Epidermal melanocyte (primary cell): ENCODE data around the gene SLC6A4.
"Not testable (repeated sequence)": the region's sequence is repeated elsewhere in the genome, so short reads cannot be mapped to it uniquely, and the experiment has no call there.

Experiments used
- DNase-seq: peaks from one replicate; pipeline ENCODE4 v3.0.0; 2011; ENCODE audit warnings: low spot score; ENCODE audit not compliant: insufficient read length

Gene SLC6A4

DNA sequence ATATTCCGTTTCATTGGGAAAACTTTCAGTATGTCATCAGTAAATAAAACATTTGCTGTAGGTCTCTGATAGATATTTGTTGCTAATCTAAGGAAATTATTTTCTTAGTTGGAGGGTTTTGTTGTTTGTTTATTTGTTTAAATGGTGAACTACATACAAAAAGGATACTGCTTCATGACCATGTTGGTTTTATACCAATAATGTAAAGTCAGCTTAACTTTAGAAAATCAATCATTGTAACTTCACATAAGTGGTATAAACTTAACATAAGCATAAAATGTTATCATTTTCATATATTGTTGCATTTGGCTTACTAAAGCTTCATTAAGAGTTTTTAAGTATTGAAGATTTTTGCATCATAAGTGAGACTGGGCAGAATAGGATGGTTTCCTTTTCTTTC lies 60.9 kb downstream of the SLC6A4 start:
- no peak for DNase-seq

DNA sequence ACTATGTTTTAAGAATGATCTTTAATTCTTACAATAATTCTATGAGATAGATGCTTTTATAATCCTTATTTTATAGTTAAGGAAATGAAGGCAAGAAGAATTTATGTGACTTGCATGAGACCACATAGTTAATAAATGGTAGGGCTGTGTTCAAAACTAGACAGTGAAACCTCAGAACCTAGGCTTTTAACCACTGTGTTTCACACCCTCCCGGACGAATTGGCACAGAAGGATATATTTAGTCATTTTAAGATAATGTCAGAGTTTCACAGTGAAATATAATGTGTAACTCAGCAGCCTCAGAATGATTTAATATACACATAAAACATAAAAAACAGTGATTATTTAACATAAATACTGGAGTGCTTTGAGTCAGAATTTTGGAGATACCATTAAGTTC lies 61.8 kb downstream of the SLC6A4 start:
- no peak for DNase-seq

DNA sequence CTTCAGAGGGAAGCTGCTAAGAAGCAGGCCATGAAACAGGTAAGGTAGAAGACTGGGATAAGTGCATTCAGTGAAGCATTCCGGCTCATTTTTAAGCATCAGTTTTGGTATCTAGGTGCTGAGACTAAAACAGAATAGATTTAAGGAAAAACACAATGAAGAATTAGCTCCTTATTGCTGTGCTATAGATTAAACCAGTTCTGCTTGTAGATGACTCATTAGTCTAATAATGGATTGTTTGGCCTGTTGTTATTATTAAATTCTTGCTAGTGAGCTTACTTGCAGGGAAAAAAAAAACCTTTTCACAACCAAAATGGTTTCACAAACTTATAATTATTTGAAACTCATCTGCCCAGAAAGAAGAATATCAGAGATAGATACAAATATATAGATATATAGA lies 62.9 kb downstream of the SLC6A4 start:
- DNase-seq, result no peak

DNA sequence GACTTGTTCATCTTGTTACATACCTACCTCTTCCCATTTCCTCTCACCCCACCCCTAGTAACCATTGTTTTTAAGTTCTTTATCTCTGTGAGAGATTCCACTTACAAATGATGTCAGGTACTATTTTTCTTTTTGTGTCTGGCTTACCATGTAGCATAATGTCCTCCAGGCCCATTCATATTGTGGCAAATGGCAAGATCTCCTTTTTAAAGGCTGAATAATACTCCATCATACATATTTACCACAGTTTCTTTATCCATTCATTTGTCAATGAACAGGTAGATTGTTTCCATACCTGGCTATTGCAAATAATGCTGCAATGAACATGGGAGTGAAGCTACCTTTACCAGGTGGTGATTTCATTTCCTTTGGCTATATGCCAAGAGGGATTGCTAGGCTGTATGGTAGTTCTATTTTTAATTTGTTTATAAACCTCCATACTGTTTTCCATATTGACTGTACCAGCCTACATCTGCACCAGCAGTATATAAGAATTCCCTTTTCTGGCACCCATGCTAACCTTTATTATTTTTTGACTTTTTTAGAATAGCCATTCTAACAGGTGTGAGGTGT lies 65.0 kb downstream of the SLC6A4 start:
- no peak for DNase-seq

DNA sequence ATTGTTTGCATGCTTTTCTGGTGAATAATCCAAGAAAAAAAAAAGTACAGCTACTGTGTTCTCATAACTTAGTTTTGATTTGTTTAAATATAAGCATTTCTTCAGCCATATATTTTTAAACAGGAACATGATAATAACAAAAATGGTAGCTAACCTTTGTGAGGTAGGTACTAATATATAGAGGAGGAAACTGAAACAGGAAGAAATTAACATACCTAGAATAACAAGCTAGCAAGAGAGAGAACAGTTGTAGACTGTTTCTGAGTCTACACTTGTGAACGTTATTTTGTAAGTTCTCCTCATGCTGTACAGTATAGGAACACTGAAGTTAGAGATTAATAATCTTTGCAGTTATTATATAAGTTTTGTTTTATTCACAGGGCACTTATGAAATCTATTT lies 69.5 kb downstream of the SLC6A4 start:
- DNase-seq, result no peak

DNA sequence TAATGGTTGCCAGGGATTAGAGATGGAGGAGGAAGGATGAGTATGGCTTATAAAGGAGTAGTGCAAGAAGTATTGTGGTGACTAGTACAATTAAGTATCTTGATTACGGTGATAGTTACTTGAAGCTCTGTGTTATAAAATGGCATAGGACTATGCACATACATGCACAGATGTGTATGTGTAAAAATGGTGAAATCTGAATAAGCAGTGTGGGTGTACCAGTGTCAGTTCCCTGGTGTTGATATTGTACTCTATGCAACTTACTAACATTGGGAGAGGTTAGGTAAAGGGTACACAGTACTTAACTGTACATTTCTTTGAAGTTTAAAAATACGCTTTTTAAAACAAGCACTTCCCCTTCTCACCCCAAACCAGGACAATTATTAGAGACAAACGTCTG lies 70.3 kb downstream of the SLC6A4 start:
- DNase-seq, result no peak

DNA sequence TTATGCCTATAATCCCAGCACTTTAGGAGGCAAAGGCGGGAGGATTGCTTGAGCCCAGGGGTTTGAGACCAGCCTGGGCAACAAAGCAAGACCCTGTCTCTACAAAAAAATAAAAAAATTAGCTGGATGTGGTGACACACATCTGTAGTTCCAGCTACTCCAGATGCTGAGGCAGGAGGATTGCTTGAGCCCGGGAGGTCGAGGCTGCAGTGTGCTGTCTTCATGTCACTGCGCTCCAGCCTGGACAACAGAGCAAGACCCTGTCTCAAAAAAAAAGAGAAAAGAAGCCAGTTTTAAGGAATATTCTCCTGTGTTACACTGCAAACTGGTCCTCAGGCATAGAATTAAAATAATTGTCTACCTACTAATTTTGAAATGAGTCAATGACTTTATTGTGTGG lies 71.0 kb downstream of the SLC6A4 start:
- no peak for DNase-seq

DNA sequence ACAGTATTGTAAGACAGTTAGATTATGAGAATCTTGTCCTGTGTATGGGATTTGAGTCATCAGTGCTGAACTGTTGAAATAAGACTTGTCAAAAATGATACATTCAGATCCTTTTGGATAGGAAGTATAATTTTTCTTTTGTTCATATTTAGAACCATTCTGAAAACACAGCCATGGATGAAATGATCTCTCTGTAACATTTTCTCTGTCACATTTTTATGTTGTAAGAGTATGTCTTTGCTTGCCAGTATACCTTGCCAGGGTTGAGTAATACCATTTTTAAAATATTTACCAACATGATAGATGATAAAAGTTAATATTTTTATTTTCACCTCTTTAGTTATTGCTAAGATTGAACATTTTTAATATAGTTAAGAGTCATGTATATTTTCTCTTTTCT lies 73.9 kb downstream of the SLC6A4 start:
- no peak for DNase-seq

DNA sequence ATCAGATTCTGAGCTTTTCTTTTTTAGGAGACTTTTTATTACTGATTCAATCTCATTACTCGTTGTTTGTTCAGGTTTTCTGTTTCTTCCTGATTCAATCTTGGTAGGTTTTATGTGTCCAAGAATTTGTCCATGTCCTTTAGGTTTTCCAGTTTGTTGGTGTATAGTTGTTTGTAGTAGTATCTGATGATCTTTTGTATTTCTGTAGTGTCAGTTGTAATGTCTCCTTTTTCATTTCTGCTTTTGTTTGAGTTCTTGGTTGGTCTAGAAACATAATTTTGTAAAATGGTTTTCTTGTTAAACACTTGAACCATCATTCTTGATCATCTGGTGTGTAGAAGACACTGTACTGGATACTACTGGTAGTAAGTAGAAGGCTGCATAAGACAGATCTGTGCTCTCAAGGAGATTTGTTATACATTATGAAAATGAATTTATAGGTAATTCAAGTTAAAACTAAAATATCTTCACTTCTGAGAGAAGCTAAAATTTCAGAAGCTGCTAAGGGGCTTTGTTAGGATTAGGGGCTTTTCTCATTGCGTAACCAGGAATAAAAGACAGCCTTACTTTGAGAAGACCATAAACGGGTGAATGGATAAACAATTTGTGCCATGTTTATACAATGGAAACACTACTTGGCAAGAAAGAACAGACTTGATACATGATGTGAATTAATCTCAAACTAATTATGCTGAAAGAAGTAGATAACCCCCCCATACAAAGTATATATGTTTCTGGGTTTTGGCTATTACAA lies 74.9 kb downstream of the SLC6A4 start:
- DNase-seq, result no peak

DNA sequence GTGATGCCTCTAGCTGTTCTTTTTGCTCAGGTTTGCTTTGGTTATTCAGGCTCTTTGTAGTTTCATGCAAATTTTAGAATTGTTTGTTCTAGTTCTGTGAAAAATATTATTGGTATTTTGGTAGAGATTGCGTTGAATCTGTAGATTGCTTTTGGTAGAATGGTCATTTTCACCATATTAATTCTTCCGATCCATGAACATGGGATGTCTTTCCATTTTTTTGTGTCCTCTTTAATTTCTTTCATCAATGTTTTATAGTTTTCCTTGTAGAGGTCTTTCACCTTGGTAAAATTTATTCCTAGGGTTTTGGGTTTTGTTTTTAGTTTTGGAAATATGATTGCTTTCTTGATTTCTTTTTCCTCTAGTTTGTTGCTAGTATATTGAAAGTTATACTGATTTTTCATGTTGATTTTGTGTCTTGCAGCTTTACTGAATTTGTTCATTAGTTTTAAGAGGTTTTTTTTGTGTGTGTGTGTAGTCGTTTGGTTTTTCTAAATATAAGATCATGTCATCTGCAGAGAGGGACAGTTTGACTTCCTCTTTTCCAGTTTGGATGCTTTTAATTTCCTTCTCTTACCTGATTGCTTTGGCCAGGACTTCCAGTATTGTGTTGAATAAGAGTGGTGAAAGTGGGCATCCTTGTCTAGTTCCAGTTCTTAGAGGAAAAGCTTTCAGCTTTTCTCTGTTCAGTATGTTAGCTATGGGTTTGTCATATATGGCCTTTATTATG lies 76.4 kb downstream of the SLC6A4 start:
- DNase-seq, result no peak

DNA sequence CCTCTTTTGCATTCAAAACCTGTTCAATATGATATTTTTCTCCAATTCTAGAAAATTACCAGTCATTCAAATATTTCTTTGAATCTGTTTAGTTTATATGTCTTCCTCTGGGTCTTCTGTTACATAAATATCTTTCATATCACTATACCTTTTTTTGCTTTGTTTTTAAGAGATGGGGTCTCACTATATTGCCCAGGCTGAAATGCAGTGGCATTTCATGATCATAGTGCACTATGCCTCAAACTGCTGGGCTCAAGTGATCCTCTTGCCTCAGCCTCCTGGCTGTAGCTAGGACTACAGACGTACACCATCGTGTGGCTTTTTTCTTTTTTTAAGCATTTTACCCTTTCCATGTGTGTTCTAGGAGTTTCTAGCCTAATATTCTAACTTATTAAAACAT lies 80.1 kb downstream of the SLC6A4 start:
- no peak for DNase-seq

DNA sequence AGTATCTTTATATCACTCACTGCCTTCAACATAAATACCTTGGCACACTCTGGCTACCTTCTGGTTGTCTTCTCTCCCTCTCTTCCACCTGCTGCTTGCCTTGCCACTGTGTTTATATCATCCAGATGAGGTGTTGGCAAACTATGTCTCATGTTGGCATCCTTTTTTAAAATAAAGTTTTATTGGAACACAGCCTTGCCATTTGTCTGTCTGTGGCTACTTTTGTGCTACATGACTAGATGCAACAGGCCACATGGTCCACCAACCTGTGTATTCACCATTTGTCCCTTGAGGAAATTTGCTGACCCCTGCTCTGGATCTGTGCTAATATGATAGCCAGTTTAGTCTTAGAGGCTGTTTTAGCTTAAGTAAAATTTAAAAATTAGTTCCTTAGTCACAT lies 82.0 kb downstream of the SLC6A4 start:
- DNase-seq, result no peak

DNA sequence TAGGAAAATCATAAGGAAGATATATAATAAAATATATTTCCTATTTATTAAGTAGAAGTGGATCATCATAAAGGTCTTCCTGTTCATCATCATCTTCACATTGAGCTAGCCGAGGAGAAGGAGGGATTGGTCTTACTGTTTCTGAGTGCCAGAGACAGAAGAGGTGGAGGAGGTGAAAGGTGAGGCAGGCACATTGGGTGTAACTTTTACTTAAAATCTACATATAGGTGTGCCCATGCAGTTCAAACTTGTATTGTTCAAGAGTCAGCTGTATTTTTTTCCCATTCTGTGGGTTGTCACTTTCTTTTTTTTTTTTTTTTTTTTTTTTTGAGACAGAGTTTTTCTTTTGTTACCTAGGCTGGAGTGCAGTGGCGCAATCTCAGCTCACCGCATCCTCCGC lies 84.0 kb downstream of the SLC6A4 start:
- no peak for DNase-seq

DNA sequence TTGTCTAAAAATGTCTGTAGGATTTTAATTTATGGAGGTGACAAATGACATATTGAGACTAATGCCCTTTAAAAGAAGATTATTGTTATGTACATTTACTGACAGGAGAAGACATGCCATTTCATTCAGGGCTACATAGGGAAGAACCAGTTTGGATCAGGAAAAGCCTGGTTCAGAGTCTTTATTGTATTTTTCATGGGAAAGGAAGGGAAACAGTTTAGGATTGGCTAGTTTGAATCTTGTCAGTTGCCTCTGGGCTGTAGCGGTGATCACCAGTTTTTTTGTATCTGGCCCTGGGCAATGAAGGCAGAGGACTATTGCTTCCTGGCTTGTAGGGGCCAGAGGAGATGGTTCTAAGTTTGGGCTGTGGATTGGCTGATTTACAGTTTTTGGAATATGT lies 87.1 kb downstream of the SLC6A4 start:
- DNase-seq, result no peak

DNA sequence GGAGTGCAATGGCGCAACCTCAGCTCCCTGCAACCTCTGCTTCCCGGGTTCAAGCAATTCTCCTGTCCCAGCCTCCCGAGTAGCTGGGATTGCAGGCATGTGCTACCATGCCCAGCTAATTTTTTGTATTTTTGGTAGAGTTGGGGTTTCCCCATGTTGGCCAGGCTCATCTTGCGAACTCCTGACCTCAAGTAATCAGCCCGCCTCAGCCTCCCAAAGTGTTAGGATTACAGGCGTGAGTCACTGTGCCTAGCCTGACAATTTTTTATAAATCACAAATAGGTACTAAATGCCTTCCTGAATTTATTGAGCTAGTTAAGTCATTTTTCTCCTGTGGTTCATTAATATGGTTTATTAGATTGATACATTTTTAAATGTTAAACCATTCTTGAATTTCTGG lies 87.6 kb downstream of the SLC6A4 start:
- not testable (repeated sequence) for DNase-seq
